Stimulated activated naive B cell treated with anti-CD40 and anti-IgM and Interleukin-4, amounts not matched to agents 10 μg/mL and 1 μg/mL and 100 μg/mL, for 72 hours (primary cell): ENCODE results near the gene CEP104.

Experiments
- ATAC-seq, 2 donors: fragments of 150-1000 bp; cut with Tn5 transposase; replicated peaks; 2 replicates each; pipeline ENCODE4 v1.10.0; 2021; ENCODE audit warnings: moderate library complexity in 1 of 2
- DNase-seq: peaks from one replicate; pipeline ENCODE4 v3.0.0; 2021
- H3K27ac Mint-ChIP-seq: one replicate; pipeline ENCODE4 v1.8.0; 2022; ENCODE audit warnings: mild to moderate bottlenecking, mixed read lengths
- H3K27me3 Mint-ChIP-seq, 2 donors: one replicate each; pipeline ENCODE4 v1.8.0; 2022; ENCODE audit warnings: mixed read lengths in 2 of 2
- H3K36me3 Mint-ChIP-seq, 2 donors: one replicate each; pipeline ENCODE4 v1.8.0; 2022; ENCODE audit warnings: mixed read lengths in 2 of 2, mild to moderate bottlenecking in 1 of 2
- H3K4me1 Mint-ChIP-seq, 2 donors: one replicate each; pipeline ENCODE4 v1.8.0; 2022; ENCODE audit warnings: mixed read lengths in 2 of 2, mild to moderate bottlenecking in 1 of 2
- H3K4me3 Mint-ChIP-seq, 2 donors: one replicate each; pipeline ENCODE4 v1.8.0; 2022; ENCODE audit warnings: mild to moderate bottlenecking in 2 of 2, mixed read lengths in 2 of 2, moderate library complexity in 1 of 2
- H3K9me3 Mint-ChIP-seq, 2 donors: one replicate each; pipeline ENCODE4 v1.8.0; 2022; ENCODE audit warnings: mixed read lengths in 2 of 2, mild to moderate bottlenecking in 1 of 2

CEP104 gene

DNA sequence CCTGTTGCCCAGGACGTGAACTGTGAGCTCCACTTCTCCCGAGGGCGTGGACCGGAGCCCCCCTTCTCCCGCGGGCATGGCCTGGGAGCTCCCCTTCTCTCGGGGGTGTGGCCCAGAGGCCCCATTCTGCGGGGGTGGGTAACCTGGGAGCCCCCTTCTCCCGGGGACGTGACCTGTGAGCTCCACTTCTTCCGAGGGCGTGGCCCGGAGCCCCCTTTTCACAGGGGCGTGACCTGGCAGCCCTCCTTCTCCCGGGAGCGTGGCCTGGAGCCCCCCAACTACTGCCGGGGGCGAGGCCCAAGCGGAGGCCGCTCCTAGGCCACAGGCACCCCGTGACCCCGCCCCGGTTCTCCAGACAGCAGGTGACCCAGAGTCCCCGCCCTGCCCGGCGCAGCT lies 42.7 kb upstream of the CEP104 start:
- H3K27me3 Mint-ChIP-seq = no peaks in the 10 kb centered on the region
- ATAC-seq (peak in 1 of 2 donors; percentile 2), DNase-seq (peak; percentile 52)
- H3K36me3 Mint-ChIP-seq = peaks cover 21 to 30% of the 10 kb centered on the region in 2 donors
- H3K4me3 Mint-ChIP-seq = peak overlapping the region; percentile 87 to 97
- peaks cover 15 to 37% of the 10 kb centered on the region in 2 donors for H3K4me1 Mint-ChIP-seq
- H3K27ac Mint-ChIP-seq = peak overlapping the region; percentile 99
- H3K9me3 Mint-ChIP-seq = peaks cover 5 to 8% of the 10 kb centered on the region in 2 donors

DNA sequence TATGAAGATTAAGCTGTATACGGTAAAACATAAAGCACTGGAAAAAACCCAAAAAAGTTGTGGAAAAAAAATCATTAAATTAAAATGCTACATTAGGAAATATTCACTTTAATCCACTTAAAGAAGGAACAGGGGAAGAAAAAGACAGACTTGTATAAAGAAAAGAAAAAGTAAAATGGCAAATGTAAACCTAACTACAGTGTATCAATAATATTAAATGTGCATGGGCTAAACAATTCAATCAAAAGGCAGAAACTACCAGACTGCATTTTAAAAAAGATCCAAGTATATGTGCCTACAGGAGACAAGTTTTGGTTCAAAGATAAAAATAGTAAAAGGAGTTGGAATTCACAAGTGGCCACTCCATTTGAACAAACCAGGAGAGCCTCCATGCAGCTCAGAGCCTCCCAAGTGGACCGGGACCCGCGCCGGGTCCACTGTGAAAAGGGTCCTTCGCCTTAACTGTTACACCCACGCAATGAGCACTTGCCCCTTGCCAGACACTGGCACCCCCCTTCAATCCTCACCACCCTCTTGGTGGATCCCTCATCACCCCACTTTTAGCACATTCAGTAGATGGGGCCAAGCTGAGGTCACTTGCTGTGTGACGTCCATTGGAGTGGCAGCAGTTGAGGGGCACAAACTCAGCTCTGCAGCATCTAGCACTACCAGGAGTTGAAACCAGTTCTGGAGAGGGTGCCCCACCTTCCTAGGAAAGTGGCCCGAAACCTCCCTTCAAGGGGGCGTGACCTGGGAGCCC lies 42.2 kb upstream of the CEP104 start:
- ATAC-seq (no peak), DNase-seq (no peak)
- Mint-ChIP-seq H3K27ac (peak overlapping the region; percentile 99), H3K4me1 (peaks cover 15 to 39% of the 10 kb centered on the region in 2 donors), H3K27me3 (no peaks in the 10 kb centered on the region), H3K4me3 (peak overlapping the region; percentile 87 to 97), H3K36me3 (peaks cover 21 to 30% of the 10 kb centered on the region in 2 donors), H3K9me3 (peaks cover 5 to 8% of the 10 kb centered on the region in 2 donors)

DNA sequence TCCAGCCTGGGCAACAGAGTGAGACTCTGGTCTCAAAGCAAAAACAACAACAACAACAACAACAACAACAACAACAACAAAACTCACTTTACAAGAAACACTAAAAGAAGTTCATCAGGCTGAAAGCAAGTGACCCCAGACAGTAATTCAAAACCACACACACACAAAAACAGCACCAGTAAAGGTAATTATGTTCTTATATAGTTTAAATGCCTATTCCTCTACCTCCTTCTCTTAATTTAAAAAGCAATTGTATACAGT lies 41.4 kb upstream of the CEP104 start:
- Mint-ChIP-seq H3K27ac (peak overlapping the region; percentile 14), H3K36me3 (peaks cover 21 to 33% of the 10 kb centered on the region in 2 donors), H3K4me1 (peaks cover 15 to 39% of the 10 kb centered on the region in 2 donors), H3K4me3 (peak overlapping the region; percentile 37 to 50), H3K27me3 (no peaks in the 10 kb centered on the region), H3K9me3 (peaks cover 5 to 8% of the 10 kb centered on the region in 2 donors)
- no peak for DNase-seq
- ATAC-seq = no peak

GRCh38 chr1:3896396-3897000 lies 39.5 kb upstream of the CEP104 start:
- H3K4me1 Mint-ChIP-seq = peaks cover 21 to 51% of the 10 kb centered on the region in 2 donors
- no peak overlapping the region for H3K4me3 Mint-ChIP-seq
- H3K27ac Mint-ChIP-seq = no peak overlapping the region
- ATAC-seq (no peak), DNase-seq (no peak)
- peaks cover 31 to 40% of the 10 kb centered on the region in 2 donors for H3K36me3 Mint-ChIP-seq
- H3K27me3 Mint-ChIP-seq = no peaks in the 10 kb centered on the region
- H3K9me3 Mint-ChIP-seq = peaks cover 5 to 8% of the 10 kb centered on the region in 2 donors

GRCh38 chr1:3895951-3896325 lies 38.9 kb upstream of the CEP104 start:
- peaks cover 19 to 51% of the 10 kb centered on the region in 2 donors for H3K4me1 Mint-ChIP-seq
- H3K27me3 Mint-ChIP-seq = no peaks in the 10 kb centered on the region
- H3K36me3 Mint-ChIP-seq = peaks cover 33 to 41% of the 10 kb centered on the region in 2 donors
- H3K27ac Mint-ChIP-seq = no peak overlapping the region
- peaks cover 5 to 8% of the 10 kb centered on the region in 2 donors for H3K9me3 Mint-ChIP-seq
- DNase-seq (no peak), ATAC-seq (no peak)
- H3K4me3 Mint-ChIP-seq = no peak overlapping the region

- Mint-ChIP-seq H3K4me3 (no peak overlapping the region), H3K4me1 (peaks cover 19 to 56% of the 10 kb centered on the region in 2 donors), H3K27me3 (no peaks in the 10 kb centered on the region), H3K27ac (no peak overlapping the region), H3K9me3 (peaks cover 5 to 8% of the 10 kb centered on the region in 2 donors), H3K36me3 (peaks cover 36 to 46% of the 10 kb centered on the region in 2 donors)
- ATAC-seq (no peak), DNase-seq (no peak)
Measured at GRCh38 chr1:3895279-3895950, 38.4 kb upstream of the CEP104 start.

DNA sequence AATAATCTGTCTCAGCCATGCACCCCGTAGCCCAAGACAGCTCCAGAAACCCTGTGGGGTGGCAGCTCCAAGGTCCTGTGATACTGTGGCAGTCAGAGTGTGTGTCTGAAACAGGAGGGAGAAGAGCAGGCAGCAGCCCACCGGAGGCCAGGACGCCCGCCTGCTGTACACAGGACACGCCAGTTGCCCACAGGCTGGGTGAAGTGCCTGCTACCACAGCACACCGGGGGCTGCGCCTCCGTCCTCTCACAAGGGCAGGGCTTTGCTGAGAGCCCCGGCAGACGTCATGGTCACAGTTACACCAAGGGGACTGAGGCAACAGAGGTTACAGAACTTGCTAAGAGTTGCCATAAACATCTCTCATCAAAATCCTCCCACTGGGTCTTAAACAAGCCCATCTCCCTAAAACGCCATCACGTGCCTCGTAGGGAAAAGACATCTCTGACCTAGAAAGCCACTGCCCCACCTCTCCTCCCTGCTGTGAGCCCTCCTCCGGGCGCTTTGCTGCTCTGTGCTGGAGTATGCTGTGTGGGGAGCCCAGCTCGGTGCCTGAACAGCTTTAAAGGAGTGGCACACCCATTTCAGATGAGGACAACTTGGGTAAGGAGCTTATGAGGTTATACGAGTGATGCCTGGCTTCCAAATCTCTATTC lies 37.7 kb upstream of the CEP104 start:
- DNase-seq (no peak), ATAC-seq (no peak)
- Mint-ChIP-seq H3K27ac (peak overlapping the region; percentile 31), H3K4me1 (peaks cover 18 to 63% of the 10 kb centered on the region in 2 donors), H3K9me3 (peaks cover 5 to 8% of the 10 kb centered on the region in 2 donors), H3K4me3 (no peak overlapping the region), H3K36me3 (peaks cover 40 to 50% of the 10 kb centered on the region in 2 donors), H3K27me3 (no peaks in the 10 kb centered on the region)

- H3K4me3 Mint-ChIP-seq = no peak overlapping the region
- H3K9me3 Mint-ChIP-seq = peaks cover 5 to 8% of the 10 kb centered on the region in 2 donors
- DNase-seq = no peak
- ATAC-seq = peak in 1 of 2 donors; percentile 44
- H3K27me3 Mint-ChIP-seq = no peaks in the 10 kb centered on the region
- peaks cover 42 to 55% of the 10 kb centered on the region in 2 donors for H3K36me3 Mint-ChIP-seq
- H3K27ac Mint-ChIP-seq = peak overlapping the region; percentile 20
- H3K4me1 Mint-ChIP-seq = peaks cover 13 to 52% of the 10 kb centered on the region in 2 donors
Measured at GRCh38 chr1:3893190-3893589, 36.2 kb upstream of the CEP104 start.

DNA sequence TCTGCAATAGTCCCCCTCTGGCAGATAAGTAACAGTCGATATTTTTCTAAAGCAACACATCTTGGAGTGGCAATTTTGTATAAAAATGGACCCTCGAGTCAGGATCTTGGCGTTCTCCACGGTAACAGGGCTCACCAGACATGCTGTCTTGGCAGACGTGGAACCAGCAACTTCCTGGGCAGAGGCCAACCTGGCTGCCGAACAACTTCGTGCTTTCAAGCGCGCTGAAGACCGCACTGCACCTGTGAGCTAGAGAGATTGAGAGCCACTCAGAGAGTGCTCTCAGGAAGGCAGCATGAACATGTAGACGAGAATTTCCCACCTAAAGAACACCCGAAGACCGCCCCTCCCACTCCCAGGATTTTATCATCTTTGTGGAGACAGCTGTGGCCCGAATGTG lies 35.7 kb upstream of the CEP104 start:
- peaks cover 3 to 5% of the 10 kb centered on the region in 2 donors for H3K9me3 Mint-ChIP-seq
- peak overlapping the region in 1 of 2 donors; percentile 55 for H3K4me3 Mint-ChIP-seq
- DNase-seq = no peak
- H3K36me3 Mint-ChIP-seq = peaks cover 42 to 55% of the 10 kb centered on the region in 2 donors
- peaks cover 13 to 52% of the 10 kb centered on the region in 2 donors for H3K4me1 Mint-ChIP-seq
- no peak for ATAC-seq
- peak overlapping the region; percentile 65 for H3K27ac Mint-ChIP-seq
- H3K27me3 Mint-ChIP-seq = no peaks in the 10 kb centered on the region

DNA sequence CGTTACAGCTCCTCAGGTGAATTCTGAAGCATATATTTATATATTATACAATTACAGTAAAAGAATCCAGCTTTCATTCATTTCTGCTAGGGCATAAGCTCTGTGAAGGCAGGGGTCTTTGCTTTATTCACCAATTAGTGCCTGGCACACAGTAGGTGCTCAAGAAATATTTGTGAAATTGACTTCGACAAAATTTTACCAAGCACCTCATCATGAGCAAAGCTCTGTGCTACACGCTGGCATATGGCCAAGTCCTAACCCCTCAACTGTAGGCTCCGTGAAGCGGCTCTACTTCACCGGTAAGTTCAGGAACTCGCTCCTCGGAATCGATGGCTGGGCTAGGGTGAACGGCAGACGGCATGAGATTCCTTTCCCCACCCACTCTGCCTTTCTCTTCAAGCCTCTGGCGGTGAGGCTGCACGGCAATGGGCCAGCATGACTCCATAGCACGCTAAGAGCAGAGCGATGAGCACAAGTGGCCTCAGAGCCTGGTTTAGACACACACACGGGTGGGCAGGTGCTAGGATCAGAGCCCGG lies 34.4 kb upstream of the CEP104 start:
- peaks cover 38 to 44% of the 10 kb centered on the region in 2 donors for H3K36me3 Mint-ChIP-seq
- DNase-seq (no peak), ATAC-seq (no peak)
- H3K9me3 Mint-ChIP-seq = no peaks in the 10 kb centered on the region
- no peaks in the 10 kb centered on the region for H3K27me3 Mint-ChIP-seq
- peak overlapping the region; percentile 51 for H3K27ac Mint-ChIP-seq
- peaks cover 10 to 42% of the 10 kb centered on the region in 2 donors for H3K4me1 Mint-ChIP-seq
- no peak overlapping the region for H3K4me3 Mint-ChIP-seq

DNA sequence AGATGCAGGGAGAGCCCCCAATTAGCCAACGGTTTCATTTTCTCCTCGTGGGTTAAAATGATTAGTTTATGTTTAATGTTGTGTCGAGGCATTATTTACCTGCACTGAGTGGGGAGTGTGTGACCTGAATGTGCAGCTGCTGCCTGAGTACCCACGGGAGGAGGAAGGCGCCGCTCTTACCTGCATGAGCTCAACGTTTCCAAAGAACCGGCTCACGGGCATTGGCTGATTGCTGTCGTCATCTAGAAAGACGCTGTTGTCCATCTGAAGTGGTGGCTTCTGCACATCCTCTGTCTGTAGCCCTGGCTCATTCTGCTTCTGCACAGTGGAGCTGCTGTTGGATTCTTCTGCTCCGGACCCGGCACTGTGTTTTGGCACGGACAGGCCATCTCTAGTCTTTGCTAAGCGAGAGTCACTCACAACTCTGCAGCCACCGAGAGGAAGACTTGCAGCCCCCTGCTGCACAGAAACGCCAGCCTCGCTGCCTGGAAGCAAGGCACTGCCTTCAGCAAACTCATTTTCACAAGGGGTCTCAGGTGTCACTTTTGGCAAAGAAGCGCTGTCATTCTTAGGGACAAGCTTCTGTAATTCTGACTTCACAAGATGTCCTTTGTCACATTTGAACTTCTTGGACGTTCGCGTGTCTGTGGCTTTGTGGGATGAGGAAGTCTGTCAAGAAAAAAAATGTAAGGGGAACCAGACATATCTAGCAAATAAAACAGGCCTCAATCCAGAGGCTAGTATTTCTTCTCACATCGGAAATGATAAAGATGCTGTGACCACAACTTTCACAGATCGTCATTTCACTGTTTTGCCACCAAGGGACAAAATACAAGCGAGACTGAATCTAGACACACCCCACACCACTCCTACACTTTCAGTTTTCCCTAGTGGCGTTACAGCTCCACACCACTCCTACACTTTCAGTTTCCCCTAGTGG lies 33.6 kb upstream of the CEP104 start:
- DNase-seq (no peak), ATAC-seq (peak; percentile 88 to 93)
- H3K4me1 Mint-ChIP-seq = peaks cover 8 to 37% of the 10 kb centered on the region in 2 donors
- peaks cover 35 to 39% of the 10 kb centered on the region in 2 donors for H3K36me3 Mint-ChIP-seq
- H3K4me3 Mint-ChIP-seq = peak overlapping the region in 1 of 2 donors; percentile 14
- no peaks in the 10 kb centered on the region for H3K9me3 Mint-ChIP-seq
- H3K27ac Mint-ChIP-seq = peak overlapping the region; percentile 47
- no peaks in the 10 kb centered on the region for H3K27me3 Mint-ChIP-seq

DNA sequence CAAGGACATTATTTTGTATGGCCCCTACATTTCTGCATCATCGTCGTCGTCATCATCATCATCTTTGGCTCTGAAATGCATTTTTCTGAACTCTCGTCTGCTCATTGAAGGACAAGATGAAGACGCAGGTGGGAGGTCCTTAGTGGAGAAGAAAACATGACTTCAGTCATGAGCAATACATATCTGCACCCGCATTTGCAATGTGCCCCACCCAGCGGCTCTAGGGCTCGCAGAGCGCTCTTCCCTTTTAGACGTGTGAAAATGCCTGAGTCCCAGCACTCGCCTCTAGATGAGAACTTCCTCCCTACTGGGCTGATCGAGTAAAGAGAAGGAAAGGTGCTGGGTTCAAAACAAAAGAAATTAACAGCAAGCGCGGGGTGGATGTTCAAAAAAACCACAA lies 32.9 kb upstream of the CEP104 start:
- Mint-ChIP-seq H3K4me1 (peaks cover 7 to 31% of the 10 kb centered on the region in 2 donors), H3K9me3 (no peaks in the 10 kb centered on the region), H3K27me3 (no peaks in the 10 kb centered on the region), H3K36me3 (peaks cover 35 to 40% of the 10 kb centered on the region in 2 donors), H3K27ac (peak overlapping the region; percentile 14), H3K4me3 (no peak overlapping the region)
- ATAC-seq = no peak
- DNase-seq = no peak

GRCh38 chr1:3888301-3888700 lies 31.3 kb upstream of the CEP104 start:
- H3K4me3 Mint-ChIP-seq = no peak overlapping the region
- no peaks in the 10 kb centered on the region for H3K9me3 Mint-ChIP-seq
- no peak overlapping the region for H3K27ac Mint-ChIP-seq
- peaks cover 6 to 26% of the 10 kb centered on the region in 2 donors for H3K4me1 Mint-ChIP-seq
- no peak for DNase-seq
- no peak for ATAC-seq
- H3K27me3 Mint-ChIP-seq = no peaks in the 10 kb centered on the region
- peaks cover 46 to 49% of the 10 kb centered on the region in 2 donors for H3K36me3 Mint-ChIP-seq
